ENCODE data around the gene SLC12A4. TPM values are rescaled to one million over a fixed set of nuclear protein-coding genes. Genes with fewer than 3 reads are reported as not detected.

The SLC12A4 gene
- total RNA-seq, 2 experiments from 2014 or later: 32.5 to 38.0 TPM

DNA sequence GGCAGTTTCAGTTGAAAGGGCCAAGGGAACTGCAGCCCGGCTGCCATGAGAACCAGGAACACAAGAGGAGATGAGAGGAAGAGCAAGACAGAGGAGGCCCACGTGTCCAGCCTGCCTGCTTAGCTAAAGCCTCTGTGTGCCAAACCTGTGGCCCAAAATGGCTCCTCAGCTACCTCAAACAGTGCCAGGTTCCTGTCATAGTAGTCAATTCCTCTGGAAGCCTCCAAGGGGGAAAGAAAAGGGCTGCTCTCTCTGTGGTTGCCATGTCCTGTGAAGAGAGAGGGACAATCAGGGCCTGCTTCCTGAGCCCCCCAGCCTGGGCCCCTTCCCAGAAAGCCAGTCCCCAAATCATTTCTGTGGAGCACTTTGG lies 5.2 kb downstream of the SLC12A4 start:
- intact Hi-C loops (cut with micrococcal nuclease): no loop called here
- ChIA-PET CTCF (no interaction called here), POLR2A (interaction anchor here (1.0 kb wide), 1 partner anchor 34 kb away, joined by 3 read pairs; no protein-coding TSS in a partner anchor)
- TF ChIP-seq, protein P1, sequence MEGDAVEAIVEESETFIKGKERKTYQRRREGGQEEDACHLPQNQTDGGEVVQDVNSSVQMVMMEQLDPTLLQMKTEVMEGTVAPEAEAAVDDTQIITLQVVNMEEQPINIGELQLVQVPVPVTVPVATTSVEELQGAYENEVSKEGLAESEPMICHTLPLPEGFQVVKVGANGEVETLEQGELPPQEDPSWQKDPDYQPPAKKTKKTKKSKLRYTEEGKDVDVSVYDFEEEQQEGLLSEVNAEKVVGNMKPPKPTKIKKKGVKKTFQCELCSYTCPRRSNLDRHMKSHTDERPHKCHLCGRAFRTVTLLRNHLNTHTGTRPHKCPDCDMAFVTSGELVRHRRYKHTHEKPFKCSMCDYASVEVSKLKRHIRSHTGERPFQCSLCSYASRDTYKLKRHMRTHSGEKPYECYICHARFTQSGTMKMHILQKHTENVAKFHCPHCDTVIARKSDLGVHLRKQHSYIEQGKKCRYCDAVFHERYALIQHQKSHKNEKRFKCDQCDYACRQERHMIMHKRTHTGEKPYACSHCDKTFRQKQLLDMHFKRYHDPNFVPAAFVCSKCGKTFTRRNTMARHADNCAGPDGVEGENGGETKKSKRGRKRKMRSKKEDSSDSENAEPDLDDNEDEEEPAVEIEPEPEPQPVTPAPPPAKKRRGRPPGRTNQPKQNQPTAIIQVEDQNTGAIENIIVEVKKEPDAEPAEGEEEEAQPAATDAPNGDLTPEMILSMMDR (IDR thresholded peaks at IDR 0.05): no peak
- Mint-ChIP-seq H3K9me3 (no peaks in the 10 kb centered on the region), H3K4me3 (no peak overlapping the region), H3K36me3 (ENCODE audit: low read depth) (peaks cover 24% of the 10 kb centered on the region), H3K27ac (no peak overlapping the region), H3K4me1 (ENCODE audit: low read depth) (peaks cover 11% of the 10 kb centered on the region), H3K27me3 (no peaks in the 10 kb centered on the region)
- ATAC-seq (no peak), DNase-seq (no peak)

DNA sequence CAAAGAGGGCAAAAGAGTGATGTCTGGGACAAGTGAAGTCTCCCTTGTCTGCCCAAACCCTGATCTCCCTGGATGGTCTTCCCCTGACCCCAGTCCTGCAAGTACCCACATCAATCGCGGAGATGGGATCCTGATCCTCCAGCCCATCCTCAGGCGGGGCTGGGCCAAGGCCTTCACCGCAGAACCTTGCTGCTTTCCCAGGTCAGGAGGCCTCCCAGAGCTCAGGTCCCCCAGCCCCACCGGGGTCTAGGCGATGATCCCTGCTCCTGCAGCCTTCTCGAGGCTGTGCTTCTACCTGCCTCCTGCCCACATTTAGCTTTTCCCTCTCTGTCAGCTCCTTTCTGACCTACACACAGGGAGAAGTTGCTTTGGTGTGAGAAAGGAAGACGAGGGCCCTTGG lies 6.3 kb downstream of the SLC12A4 start:
- Mint-ChIP-seq H3K27ac (no peak overlapping the region), H3K27me3 (no peaks in the 10 kb centered on the region), H3K36me3 (ENCODE audit: low read depth) (peaks cover 31% of the 10 kb centered on the region), H3K4me1 (ENCODE audit: low read depth) (peaks cover 8% of the 10 kb centered on the region), H3K4me3 (no peak overlapping the region), H3K9me3 (no peaks in the 10 kb centered on the region)
- TF ChIP-seq, protein P1 (IDR thresholded peaks at IDR 0.05): no peak
- no peak for DNase-seq
- ATAC-seq: no peak
- ChIA-PET CTCF (interaction anchor here (0.6 to 1.4 kb wide), 3 partner anchors 21 to 79 kb away, joined by 3 read pairs; no protein-coding TSS in a partner anchor), POLR2A (interaction anchor here (1.0 to 1.5 kb wide), 3 partner anchors 20 to 61 kb away, joined by 3 read pairs; partner anchors contain the start of genes DDX28 and DUS2)
- intact Hi-C loops (cut with micrococcal nuclease): no loop called here

DNA sequence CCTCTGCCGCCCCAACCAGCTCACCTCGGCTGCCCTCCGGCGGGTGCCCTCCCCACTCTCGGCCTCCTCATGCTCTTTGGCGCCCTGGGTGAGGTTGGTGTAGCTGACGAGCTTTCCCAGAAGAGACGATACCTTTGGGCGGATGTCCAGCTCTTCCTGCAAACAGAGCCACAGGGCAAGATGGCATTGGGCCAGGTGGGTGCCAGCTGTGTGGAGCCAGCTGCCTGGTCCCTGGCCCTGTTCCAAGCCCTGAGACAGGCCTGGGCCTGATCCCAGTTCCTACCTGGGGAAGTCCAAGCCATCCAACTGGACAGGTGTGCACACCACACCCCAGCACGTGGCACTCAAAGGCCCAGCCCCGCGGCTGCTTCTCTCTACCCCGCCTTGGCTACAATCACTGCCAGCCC lies 6.9 kb downstream of the SLC12A4 start:
- CTCF ChIA-PET: interaction anchor here (1.4 kb wide), 1 partner anchor 22 kb away, joined by 3 read pairs; no protein-coding TSS in a partner anchor

DNA sequence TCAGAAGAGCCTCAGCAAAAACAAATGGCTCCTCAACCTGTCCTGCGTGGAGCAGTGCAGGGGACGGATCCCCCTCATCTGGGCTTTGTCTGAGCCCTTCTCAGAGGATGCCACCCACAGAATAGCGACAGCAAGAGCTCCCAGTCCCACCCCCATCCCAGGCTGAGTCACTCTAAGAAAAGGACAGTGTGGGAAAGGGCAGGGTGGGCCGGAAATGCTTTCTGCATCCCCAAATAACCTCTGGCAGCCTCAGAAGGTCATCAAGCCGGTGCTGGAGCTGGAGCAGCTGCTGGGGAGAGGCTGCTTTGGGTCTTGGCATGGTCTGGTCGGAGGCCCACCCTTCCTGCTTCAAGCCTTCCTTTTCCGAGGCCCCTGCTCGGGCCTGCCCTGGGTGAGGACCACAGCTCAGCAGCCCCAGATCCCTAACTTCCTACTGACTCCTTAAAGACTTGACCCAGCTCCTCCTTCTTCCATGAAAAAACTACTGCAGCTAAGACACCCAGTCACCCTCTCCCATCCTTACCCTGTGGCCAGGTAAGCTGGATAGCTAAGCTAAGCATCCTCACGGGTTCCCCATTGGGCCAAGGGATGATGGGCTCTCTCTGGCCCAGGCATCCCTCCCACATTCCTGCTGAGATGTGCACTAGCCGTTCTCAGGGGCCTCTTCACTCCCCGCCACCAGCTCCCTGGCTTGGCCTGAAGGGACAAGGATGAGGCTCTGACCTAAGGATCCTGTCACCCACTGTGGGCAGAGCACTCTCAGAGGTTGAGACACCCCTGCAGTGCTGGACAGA lies 8.7 kb downstream of the SLC12A4 start:
- ChIA-PET POLR2A (interaction anchor here (0.6 to 1.1 kb wide), 2 partner anchors 19 to 66 kb away, joined by 3 read pairs; no protein-coding TSS in a partner anchor), CTCF (interaction anchor here (0.7 to 2.3 kb wide), 2 partner anchors 18 to 81 kb away, joined by 3 to 15 read pairs; no protein-coding TSS in a partner anchor)
- peaks cover 37% of the 10 kb centered on the region for H3K36me3 Mint-ChIP-seq (ENCODE audit: low read depth)
- TF ChIP-seq, protein P1 (IDR thresholded peaks at IDR 0.05): no peak
- ATAC-seq: no peak
- intact Hi-C loops (cut with micrococcal nuclease): no loop called here
- no peak overlapping the region for H3K4me3 Mint-ChIP-seq
- H3K9me3 Mint-ChIP-seq: no peaks in the 10 kb centered on the region
- no peak for DNase-seq
- H3K27ac Mint-ChIP-seq: no peak overlapping the region
- H3K27me3 Mint-ChIP-seq: no peaks in the 10 kb centered on the region
- H3K4me1 Mint-ChIP-seq (ENCODE audit: low read depth): no peaks in the 10 kb centered on the region

More for the DNA sequence above, 6.9 kb downstream of the SLC12A4 start:
- Mint-ChIP-seq H3K27ac (no peak overlapping the region), H3K9me3 (no peaks in the 10 kb centered on the region), H3K27me3 (no peaks in the 10 kb centered on the region), H3K4me3 (no peak overlapping the region), H3K4me1 (ENCODE audit: low read depth) (peaks cover 2% of the 10 kb centered on the region), H3K36me3 (ENCODE audit: low read depth) (peaks cover 31% of the 10 kb centered on the region)
- POLR2A ChIA-PET: interaction anchor here (1.0 to 1.5 kb wide), 2 partner anchors 20 to 62 kb away, joined by 3 read pairs; partner anchors contain the start of genes DDX28 and DUS2
- DNase-seq: no peak
- TF ChIP-seq, protein P1 (IDR thresholded peaks at IDR 0.05): no peak
- no peak for ATAC-seq
- intact Hi-C loops (cut with micrococcal nuclease): no loop called here

DNA sequence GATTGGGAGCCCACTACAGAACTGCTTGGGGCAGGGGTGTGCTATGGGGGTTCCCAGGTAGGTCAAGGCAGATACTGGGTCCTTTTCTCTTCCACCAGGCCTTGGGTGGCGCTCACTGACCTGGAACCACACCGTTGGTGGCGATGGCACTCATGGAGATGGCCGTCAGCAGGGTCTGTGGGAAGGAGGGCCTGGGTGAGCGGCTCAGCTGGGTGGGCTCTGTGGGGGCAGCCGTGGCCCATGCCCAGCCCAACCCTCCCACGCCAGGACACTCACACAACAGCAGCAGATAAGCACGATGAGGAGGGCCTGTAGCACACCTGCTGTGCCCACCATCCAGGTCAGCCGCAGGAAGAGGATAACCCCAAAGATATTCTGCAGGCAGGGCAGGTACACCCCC lies 10.8 kb downstream of the SLC12A4 start:
- ATAC-seq: no peak
- Mint-ChIP-seq H3K9me3 (no peaks in the 10 kb centered on the region), H3K36me3 (ENCODE audit: low read depth) (peaks cover 32% of the 10 kb centered on the region), H3K27me3 (no peaks in the 10 kb centered on the region), H3K4me1 (ENCODE audit: low read depth) (no peaks in the 10 kb centered on the region), H3K4me3 (no peak overlapping the region), H3K27ac (no peak overlapping the region)
- ChIA-PET CTCF (interaction anchor here (2.1 kb wide), 1 partner anchor 16 kb away, joined by 6 read pairs; no protein-coding TSS in a partner anchor), POLR2A (no interaction called here)
- DNase-seq: no peak
- intact Hi-C loops (cut with micrococcal nuclease): no loop called here
- TF ChIP-seq, protein P1 (IDR thresholded peaks at IDR 0.05): no peak
